NT2/D1 (cell line): Measurements from ENCODE around the gene VAMP2.

Experiments used
- SUZ12 ChIP-seq: IDR thresholded peaks from 2 replicates; pipeline ENCODE4 v1.6.1; 2011; ENCODE audit not compliant: insufficient read length, insufficient read depth; ENCODE audit errors: extremely low read depth
- YY1 ChIP-seq: IDR thresholded peaks from 2 replicates; pipeline ENCODE4 v1.6.1; 2011; ENCODE audit not compliant: insufficient read length, insufficient read depth
- ZNF274 ChIP-seq: IDR thresholded peaks from 2 replicates; pipeline ENCODE4 v1.6.1; 2011; ENCODE audit warnings: mild to moderate bottlenecking, low read depth, low read length

GRCh38 chr17:8206536-8206935 is 43.8 kb upstream of the VAMP2 start:
- TF ChIP-seq YY1, result no peak
- no peak for TF ChIP-seq SUZ12
- no peak for TF ChIP-seq ZNF274
